GM19455 (cell line): ENCODE measurements around the gene NAA10.

Source experiments
- ATAC-seq: cut with Tn5 transposase; IDR thresholded peaks from one replicate; pipeline ENCODE4 v1.9.1; 2021; ENCODE audit not compliant: unreplicated experiment

The NAA10 gene

GRCh38 chrX:153967536-153968224 is 32.8 kb upstream of the NAA10 start:
- ATAC-seq = no peak

GRCh38 chrX:153966841-153967535 is 32.2 kb upstream of the NAA10 start:
- ATAC-seq = no peak

GRCh38 chrX:153966283-153966688 is 31.4 kb upstream of the NAA10 start:
- no peak for ATAC-seq

GRCh38 chrX:153965406-153965805 is 30.6 kb upstream of the NAA10 start:
- no peak for ATAC-seq

- ATAC-seq = no peak
Measured at GRCh38 chrX:153964105-153964504, 29.3 kb upstream of the NAA10 start.

- ATAC-seq = no peak
Measured at GRCh38 chrX:153963546-153963945, 28.7 kb upstream of the NAA10 start.

GRCh38 chrX:153961292-153961691 is 26.5 kb upstream of the NAA10 start:
- no peak for ATAC-seq

- no peak for ATAC-seq
Measured at GRCh38 chrX:153960786-153961185, 25.9 kb upstream of the NAA10 start.

GRCh38 chrX:153960077-153960476 is 25.2 kb upstream of the NAA10 start:
- ATAC-seq = no peak

GRCh38 chrX:153959649-153960048 is 24.8 kb upstream of the NAA10 start:
- no peak for ATAC-seq

- no peak for ATAC-seq
Measured at GRCh38 chrX:153958605-153959004, 23.8 kb upstream of the NAA10 start.

GRCh38 chrX:153957224-153957623 is 22.4 kb upstream of the NAA10 start:
- ATAC-seq = no peak

- ATAC-seq = no peak
Measured at GRCh38 chrX:153956044-153956907, 21.4 kb upstream of the NAA10 start.

GRCh38 chrX:153955228-153955732 is 20.4 kb upstream of the NAA10 start:
- ATAC-seq = no peak

GRCh38 chrX:153954558-153955227 is 19.9 kb upstream of the NAA10 start:
- no peak for ATAC-seq

- ATAC-seq = no peak
Measured at GRCh38 chrX:153953892-153954557, 19.2 kb upstream of the NAA10 start.

GRCh38 chrX:153953342-153953830 is 18.5 kb upstream of the NAA10 start:
- ATAC-seq = no peak

- no peak for ATAC-seq
Measured at GRCh38 chrX:153952373-153953026, 17.7 kb upstream of the NAA10 start.

GRCh38 chrX:153951683-153952372 is 17.0 kb upstream of the NAA10 start:
- ATAC-seq = no peak
